ENCODE measurements around the gene TRIM29. TPM values are rescaled to one million over a fixed set of nuclear protein-coding genes. Genes with fewer than 3 reads are reported as not detected.
A peak's percentile ranks its signal among the peaks of the same experiment; 100 is the strongest.

The TRIM29 gene, protein sequence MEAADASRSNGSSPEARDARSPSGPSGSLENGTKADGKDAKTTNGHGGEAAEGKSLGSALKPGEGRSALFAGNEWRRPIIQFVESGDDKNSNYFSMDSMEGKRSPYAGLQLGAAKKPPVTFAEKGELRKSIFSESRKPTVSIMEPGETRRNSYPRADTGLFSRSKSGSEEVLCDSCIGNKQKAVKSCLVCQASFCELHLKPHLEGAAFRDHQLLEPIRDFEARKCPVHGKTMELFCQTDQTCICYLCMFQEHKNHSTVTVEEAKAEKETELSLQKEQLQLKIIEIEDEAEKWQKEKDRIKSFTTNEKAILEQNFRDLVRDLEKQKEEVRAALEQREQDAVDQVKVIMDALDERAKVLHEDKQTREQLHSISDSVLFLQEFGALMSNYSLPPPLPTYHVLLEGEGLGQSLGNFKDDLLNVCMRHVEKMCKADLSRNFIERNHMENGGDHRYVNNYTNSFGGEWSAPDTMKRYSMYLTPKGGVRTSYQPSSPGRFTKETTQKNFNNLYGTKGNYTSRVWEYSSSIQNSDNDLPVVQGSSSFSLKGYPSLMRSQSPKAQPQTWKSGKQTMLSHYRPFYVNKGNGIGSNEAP
- total RNA-seq (2022) = 2.1 and 3.3 TPM in 2 replicates
- percentile 17 among the genes with signal in this experiment for Bru-seq, nascent RNA
- BruChase-seq, experiment 1, labeled RNA remaining after a 6-hour chase = percentile 21 among the genes with signal in this experiment
- percentile 11 among the genes with signal in this experiment for BruChase-seq, experiment 2, labeled RNA remaining after a 2-hour chase
- long read RNA-seq, partial matches to known transcripts = 1 of 7 reads
- long read RNA-seq, other reads (novel, unspliced or antisense) = 5 of 7 reads

DNA sequence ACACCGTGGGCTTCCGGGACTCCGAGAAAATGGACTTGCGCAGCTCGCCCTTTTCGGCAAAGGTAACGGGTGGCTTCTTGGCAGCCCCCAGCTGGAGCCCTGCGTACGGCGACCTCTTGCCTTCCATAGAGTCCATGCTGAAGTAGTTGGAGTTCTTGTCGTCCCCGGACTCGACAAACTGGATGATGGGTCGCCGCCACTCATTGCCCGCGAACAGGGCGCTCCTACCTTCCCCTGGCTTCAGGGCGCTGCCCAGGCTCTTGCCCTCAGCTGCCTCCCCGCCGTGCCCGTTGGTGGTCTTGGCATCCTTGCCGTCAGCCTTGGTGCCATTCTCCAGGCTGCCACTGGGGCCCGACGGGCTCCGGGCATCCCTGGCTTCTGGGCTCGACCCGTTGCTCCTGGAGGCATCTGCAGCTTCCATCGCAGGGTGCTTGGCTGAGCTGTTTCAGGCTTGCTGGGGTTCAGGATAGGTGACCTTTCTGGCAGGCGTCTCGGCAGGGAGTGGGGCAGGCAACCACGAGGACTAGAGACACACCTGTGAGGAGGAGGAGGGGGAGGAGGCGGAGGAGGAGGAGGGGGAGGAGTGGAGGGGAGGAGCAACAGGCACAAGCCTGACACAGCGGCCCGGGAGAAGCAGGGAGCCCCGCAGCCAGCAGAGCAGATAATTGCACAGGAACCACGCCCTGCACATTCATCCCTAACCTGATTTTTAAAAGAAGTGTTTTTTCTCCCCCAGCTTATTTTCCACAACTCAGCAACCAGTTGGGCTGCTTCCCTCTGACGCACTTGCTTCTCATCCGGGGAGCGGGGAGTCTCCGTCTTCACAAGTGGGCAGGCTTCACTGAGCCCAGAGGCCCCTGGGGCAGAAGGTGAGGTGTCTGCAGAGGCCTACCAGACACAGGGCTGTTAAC, at the start of gene TRIM29:
TSS of gene TRIM29 (minus strand) at position 503 of the 911 bp plus-strand sequence. CDS start at position 421, 82 bp downstream.
- TF ChIP-seq, protein P1, sequence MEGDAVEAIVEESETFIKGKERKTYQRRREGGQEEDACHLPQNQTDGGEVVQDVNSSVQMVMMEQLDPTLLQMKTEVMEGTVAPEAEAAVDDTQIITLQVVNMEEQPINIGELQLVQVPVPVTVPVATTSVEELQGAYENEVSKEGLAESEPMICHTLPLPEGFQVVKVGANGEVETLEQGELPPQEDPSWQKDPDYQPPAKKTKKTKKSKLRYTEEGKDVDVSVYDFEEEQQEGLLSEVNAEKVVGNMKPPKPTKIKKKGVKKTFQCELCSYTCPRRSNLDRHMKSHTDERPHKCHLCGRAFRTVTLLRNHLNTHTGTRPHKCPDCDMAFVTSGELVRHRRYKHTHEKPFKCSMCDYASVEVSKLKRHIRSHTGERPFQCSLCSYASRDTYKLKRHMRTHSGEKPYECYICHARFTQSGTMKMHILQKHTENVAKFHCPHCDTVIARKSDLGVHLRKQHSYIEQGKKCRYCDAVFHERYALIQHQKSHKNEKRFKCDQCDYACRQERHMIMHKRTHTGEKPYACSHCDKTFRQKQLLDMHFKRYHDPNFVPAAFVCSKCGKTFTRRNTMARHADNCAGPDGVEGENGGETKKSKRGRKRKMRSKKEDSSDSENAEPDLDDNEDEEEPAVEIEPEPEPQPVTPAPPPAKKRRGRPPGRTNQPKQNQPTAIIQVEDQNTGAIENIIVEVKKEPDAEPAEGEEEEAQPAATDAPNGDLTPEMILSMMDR (IDR thresholded peaks at IDR 0.05; ENCODE audit: unreplicated experiment) = peak; percentile 34
- Mint-ChIP-seq H3K27me3 (ENCODE audit: unreplicated experiment) (peaks cover 37% of the 10 kb centered on the region), H3K27ac (ENCODE audit: unreplicated experiment) (no peak within 1 kb of the TSS), H3K4me3 (ENCODE audit: low read depth, unreplicated experiment) (peak within 1 kb of the TSS; percentile 56), H3K36me3 (ENCODE audit: insufficient read depth, unreplicated experiment) (no peaks in the 10 kb centered on the region), H3K9me3 (ENCODE audit: low read depth, unreplicated experiment) (no peaks in the 10 kb centered on the region), H3K4me1 (ENCODE audit: low read depth, unreplicated experiment) (no peaks in the 10 kb centered on the region)
- CTCF ChIA-PET = interaction anchor here (0.6 kb wide), 1 partner anchor 12 kb away, joined by 4 read pairs; no protein-coding TSS in a partner anchor
- peak; percentile 40 for DNase-seq
- intact Hi-C loops (cut with micrococcal nuclease; ENCODE audit: unreplicated experiment) = no loop called here
- BruUV-seq (replicated peaks) = TSS peak; percentile 22

DNA sequence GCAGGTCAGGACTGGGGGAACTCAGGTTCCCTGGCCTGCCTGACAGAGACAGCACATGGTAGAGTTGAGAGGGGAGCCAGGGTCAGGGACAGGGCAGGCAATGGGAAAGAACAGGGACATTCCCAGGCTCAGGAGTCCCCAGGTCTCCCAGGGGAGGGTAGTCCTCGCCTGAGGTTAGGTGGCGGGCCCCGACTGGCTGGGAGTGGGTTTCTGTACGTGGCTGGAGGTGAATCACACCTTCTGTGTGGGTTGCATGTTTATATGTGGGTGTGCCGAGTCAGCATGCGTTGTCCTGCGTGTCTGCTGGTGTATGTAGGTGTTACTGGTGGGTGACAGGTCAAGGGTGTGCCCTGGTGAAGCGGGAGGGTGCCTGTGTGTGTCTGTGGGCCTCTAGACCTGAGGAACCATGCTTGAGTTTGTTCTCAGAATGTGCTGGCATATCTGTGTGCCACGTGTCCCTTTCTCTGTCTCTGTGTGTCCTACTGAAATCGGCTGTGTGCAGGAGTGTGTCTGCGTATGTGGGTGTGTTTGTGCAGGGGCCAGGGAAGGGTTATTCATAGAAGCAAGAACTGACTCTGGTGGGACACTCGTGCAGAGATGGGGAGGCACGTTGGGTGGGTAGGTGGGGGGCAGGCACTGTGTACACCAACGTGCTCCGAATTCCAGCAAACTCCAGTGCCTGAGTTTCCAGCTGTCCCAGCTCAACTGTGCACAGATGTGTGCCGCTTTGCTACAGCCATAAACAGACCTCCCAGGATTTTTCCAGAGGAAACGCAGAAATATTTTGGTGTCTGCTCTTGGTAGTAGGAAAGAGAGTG, 49.1 kb upstream of the TRIM29 start:
- Mint-ChIP-seq H3K9me3 (ENCODE audit: low read depth, unreplicated experiment) (no peaks in the 10 kb centered on the region), H3K27ac (ENCODE audit: unreplicated experiment) (no peak overlapping the region), H3K36me3 (ENCODE audit: insufficient read depth, unreplicated experiment) (no peaks in the 10 kb centered on the region), H3K27me3 (ENCODE audit: unreplicated experiment) (peaks cover 70% of the 10 kb centered on the region), H3K4me3 (ENCODE audit: low read depth, unreplicated experiment) (no peak overlapping the region), H3K4me1 (ENCODE audit: low read depth, unreplicated experiment) (peaks cover 9% of the 10 kb centered on the region)
- intact Hi-C loops (cut with micrococcal nuclease; ENCODE audit: unreplicated experiment) = no loop called here
- TF ChIP-seq, protein P1 (IDR thresholded peaks at IDR 0.05; ENCODE audit: unreplicated experiment) = no peak
- BruUV-seq (replicated peaks) = no TSS peak
- no peak for DNase-seq
- CTCF ChIA-PET = no interaction called here

DNA sequence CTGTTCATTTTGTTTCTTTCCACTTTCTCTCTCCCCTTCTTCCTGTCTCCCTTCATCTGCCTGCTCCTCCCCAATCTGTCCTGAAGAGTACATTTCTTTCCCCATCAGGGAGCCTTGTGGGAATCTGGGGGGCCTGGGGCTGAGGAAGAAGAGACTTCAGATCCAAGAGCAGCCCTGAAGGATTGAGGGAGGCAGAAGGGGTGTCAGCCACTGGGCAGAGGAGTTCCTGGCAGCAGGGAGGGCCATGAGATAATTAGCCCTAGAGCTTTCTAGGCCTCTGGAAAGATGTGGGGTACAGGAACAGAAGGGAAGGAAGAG, 48.5 kb upstream of the TRIM29 start:
- CTCF ChIA-PET = no interaction called here
- no peak overlapping the region for H3K4me3 Mint-ChIP-seq (ENCODE audit: low read depth, unreplicated experiment)
- H3K27me3 Mint-ChIP-seq (ENCODE audit: unreplicated experiment) = peaks cover 69% of the 10 kb centered on the region
- TF ChIP-seq, protein P1 (IDR thresholded peaks at IDR 0.05; ENCODE audit: unreplicated experiment) = no peak
- no peaks in the 10 kb centered on the region for H3K9me3 Mint-ChIP-seq (ENCODE audit: low read depth, unreplicated experiment)
- no TSS peak for BruUV-seq (replicated peaks)
- no peak for DNase-seq
- intact Hi-C loops (cut with micrococcal nuclease; ENCODE audit: unreplicated experiment) = no loop called here
- H3K36me3 Mint-ChIP-seq (ENCODE audit: insufficient read depth, unreplicated experiment) = no peaks in the 10 kb centered on the region
- no peak overlapping the region for H3K27ac Mint-ChIP-seq (ENCODE audit: unreplicated experiment)
- peaks cover 9% of the 10 kb centered on the region for H3K4me1 Mint-ChIP-seq (ENCODE audit: low read depth, unreplicated experiment)
